ENCODE results near the gene APOM. TPM values are rescaled to one million over a fixed set of nuclear protein-coding genes. Genes with fewer than 3 reads are reported as not detected.

The APOM gene
- total and polyA plus RNA-seq, 8 donors = 0.62 to 5.0 (median 1.2) TPM

DNA sequence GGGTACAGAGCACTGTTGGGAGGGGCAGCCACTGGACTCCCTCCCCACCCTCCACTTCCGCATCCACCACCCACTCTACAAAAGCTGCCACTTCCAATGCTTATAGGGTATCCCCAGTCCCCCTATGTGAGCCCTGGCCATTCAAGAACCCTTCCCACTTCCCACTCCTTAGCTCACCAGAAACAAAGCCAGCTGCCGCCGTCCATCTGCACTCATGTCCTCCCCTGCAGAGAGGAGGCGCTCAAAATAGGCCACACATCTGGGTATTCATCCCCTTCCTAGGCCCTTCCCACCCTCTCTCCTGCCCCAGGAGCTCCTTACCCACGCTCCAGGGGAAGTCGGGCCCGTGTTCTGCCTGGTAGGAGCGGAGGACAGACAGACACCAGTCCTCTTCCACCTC, 31.6 kb downstream of the APOM start:
- Histone ChIP-seq H3K27ac (no peak overlapping the region), H3K27me3 (no peaks in the 10 kb centered on the region), H3K36me3 (peaks cover 0 to 14% (median 12%) of the 10 kb centered on the region in 3 donors), H3K9me3 (no peaks in the 10 kb centered on the region), H3K4me1 (no peaks in the 10 kb centered on the region), H3K4me3 (no peak overlapping the region)
- 88 to 90% methylated on average over 8 of the region's 8 CpGs for WGBS, 2 donors
- FAIRE-seq = no peak
- intact Hi-C loops (cut with DNase I) = no loop called here
- no peak for ATAC-seq
- DNase-seq = no peak
- TF ChIP-seq, protein P1, sequence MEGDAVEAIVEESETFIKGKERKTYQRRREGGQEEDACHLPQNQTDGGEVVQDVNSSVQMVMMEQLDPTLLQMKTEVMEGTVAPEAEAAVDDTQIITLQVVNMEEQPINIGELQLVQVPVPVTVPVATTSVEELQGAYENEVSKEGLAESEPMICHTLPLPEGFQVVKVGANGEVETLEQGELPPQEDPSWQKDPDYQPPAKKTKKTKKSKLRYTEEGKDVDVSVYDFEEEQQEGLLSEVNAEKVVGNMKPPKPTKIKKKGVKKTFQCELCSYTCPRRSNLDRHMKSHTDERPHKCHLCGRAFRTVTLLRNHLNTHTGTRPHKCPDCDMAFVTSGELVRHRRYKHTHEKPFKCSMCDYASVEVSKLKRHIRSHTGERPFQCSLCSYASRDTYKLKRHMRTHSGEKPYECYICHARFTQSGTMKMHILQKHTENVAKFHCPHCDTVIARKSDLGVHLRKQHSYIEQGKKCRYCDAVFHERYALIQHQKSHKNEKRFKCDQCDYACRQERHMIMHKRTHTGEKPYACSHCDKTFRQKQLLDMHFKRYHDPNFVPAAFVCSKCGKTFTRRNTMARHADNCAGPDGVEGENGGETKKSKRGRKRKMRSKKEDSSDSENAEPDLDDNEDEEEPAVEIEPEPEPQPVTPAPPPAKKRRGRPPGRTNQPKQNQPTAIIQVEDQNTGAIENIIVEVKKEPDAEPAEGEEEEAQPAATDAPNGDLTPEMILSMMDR (IDR thresholded peaks at IDR 0.05) = no peak

DNA sequence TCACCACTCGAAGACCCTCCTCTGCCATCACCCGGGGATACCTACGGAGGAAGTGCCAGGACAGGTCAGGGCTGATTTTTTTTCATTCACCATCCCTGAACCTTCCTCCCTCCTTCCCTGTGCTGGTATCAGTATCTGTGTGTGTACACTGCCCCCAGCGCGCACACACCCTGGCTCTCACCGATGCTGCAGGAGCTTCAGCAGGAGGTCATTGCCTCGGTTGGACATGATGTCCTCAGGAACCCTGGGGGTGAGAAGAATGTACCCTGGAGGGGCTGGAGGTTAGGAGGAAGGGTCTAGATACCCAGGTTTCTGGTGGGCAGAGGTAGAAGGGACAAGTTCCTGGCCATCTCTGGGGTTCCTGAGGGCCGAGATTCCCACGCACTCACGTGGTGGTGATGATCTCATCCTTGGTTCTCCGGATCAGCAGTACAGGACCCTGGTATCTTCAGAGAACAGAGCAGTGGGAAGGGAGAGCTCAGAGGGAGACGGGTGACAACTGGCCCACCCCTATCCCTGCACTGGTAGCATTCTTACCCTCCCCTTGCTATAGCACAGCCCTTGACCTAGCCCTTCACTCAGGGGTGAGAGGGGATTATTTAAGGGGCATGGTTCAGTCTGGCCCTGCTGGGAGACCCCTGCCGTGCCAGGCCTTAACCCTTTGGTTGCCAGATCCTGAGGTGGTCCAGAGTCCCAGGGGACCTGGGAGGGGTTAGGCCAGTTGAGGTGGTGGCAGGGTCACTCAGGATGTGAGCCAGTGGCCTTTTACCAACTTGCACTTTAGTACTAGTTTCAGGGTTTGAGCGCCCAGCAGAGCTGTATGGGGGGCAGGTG, 32.4 kb downstream of the APOM start:
- WGBS, 2 donors = 84 to 85% methylated on average over 14 of the region's 14 CpGs
- intact Hi-C loops (cut with DNase I) = no loop called here
- ATAC-seq (no peak), FAIRE-seq (no peak), DNase-seq (no peak)
- Histone ChIP-seq H3K4me3 (no peak overlapping the region), H3K9me3 (no peaks in the 10 kb centered on the region), H3K4me1 (no peaks in the 10 kb centered on the region), H3K36me3 (peaks cover 0 to 17% (median 12%) of the 10 kb centered on the region in 3 donors), H3K27ac (no peak overlapping the region), H3K27me3 (no peaks in the 10 kb centered on the region)
- TF ChIP-seq, protein P1 (IDR thresholded peaks at IDR 0.05) = no peak

DNA sequence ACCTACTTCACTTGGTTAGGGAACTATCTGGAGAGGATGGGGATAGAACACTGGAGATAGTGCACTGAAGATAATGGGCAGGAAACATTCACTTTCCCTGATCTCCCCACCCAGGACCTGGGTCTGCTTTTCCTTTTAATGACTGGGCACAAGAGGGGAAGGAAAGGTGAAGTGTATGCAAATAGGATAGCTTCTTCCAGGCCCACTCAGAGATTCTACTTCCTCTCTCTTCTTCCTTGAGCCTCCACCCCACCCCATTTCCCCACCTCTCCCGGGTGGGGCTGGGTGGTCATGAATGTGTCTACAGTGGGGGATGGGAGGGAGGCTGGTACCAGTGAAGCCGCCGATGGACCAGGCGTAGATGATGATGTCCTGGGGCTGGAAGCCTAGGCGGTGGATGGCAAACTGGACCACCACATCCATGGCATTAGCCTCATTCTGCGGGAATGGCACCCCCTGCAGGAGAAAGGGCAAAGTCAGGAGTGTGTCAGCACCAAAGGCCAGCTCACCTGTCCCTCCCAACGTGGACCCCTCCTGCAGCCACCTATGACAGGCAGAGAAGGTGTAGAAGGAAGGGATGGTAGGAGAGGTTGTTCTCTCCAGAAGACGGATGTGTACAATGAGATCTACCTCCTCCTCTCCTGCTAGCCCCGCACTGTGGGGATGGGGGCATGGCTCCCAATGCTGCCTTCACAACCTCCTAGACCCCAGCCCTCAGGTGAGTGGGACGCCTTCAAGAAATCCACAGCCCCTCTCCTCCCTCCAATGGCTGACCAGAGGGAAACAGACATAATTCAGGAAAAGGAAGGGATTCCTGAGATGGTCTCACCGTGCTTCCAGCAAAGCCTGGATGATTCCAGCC, 33.8 kb downstream of the APOM start:
- 78 to 81% methylated on average over 11 of the region's 11 CpGs for WGBS, 2 donors
- Histone ChIP-seq H3K27ac (no peak overlapping the region), H3K27me3 (no peaks in the 10 kb centered on the region), H3K9me3 (no peaks in the 10 kb centered on the region), H3K4me1 (no peaks in the 10 kb centered on the region), H3K4me3 (no peak overlapping the region), H3K36me3 (peaks cover 0 to 20% (median 17%) of the 10 kb centered on the region in 3 donors)
- peak in 1 of 4 donors; percentile 16 for ATAC-seq
- TF ChIP-seq, protein P1 (IDR thresholded peaks at IDR 0.05) = peak in 1 of 4 donors; percentile 9
- no peak for DNase-seq
- no peak for FAIRE-seq
- intact Hi-C loops (cut with DNase I) = no loop called here

DNA sequence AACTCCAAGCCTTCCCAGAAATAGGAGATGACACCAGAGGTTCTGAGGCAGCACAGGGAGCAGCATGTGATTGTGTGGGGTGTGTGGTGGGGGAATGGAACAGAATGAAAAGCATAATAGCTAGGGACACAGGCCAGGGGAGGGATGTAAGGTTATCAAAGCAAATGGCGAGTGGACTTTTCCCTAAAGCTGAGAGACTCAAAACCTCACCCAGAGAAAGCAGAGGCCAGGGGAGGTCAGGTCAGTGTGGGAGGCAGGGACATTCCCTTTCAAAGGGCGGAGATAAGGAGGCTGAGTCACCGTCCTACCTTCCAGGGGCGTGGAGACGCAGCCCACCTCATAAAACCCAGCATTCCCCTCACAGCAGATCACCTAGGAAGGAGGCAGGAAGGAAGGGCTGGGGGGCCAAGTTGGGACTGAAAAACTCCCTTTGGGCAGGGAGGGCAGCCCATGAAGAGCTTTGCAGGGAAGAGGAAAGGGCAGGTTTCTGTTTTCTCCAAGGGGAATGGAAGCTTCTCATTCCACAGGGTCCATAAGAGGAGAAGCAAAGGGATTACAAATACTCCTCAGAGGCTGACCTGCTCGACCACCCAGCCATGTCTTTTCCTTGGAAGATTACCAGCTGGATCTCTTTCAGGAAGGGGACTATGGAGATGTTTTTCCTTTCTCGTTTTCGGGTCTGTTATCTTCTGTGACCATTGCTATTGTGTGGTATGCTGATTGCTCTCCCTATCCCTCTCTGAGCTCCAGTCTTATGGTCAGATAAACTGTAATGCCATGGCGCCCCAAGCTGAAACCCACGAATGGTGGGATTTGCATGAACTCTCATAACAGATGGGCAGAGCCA, 34.8 kb downstream of the APOM start:
- WGBS, 2 donors = 71 to 75% methylated on average over 10 of the region's 10 CpGs
- no peaks in the 10 kb centered on the region for H3K27me3 ChIP-seq
- no peaks in the 10 kb centered on the region for H3K4me1 ChIP-seq
- FAIRE-seq = no peak
- H3K9me3 ChIP-seq = no peaks in the 10 kb centered on the region
- no peak for DNase-seq
- no peak overlapping the region for H3K4me3 ChIP-seq
- intact Hi-C loops (cut with DNase I) = no loop called here
- peaks cover 0 to 20% (median 17%) of the 10 kb centered on the region in 3 donors for H3K36me3 ChIP-seq
- peak in 1 of 4 donors; percentile 41 for ATAC-seq
- TF ChIP-seq, protein P1 (IDR thresholded peaks at IDR 0.05) = no peak
- no peak overlapping the region for H3K27ac ChIP-seq

Measured in pancreas (tissue), 10 donors.